Brain microvascular endothelial cell (primary cell): ENCODE measurements around the gene ZNF430.

Experiments used
- DNase-seq: peaks from one replicate; pipeline ENCODE4 v3.0.0-alpha.2; 2020
- H3K27ac ChIP-seq: fragments of 250-450 bp; sonication (Bioruptor Pico); 2 replicates; pipeline ENCODE4 v1.5.1; 2020; ENCODE audit warnings: mild to moderate bottlenecking, moderate library complexity
- H3K27me3 ChIP-seq: fragments of 250-450 bp; sonication (Bioruptor Pico); replicated peaks from 2 replicates; pipeline ENCODE4 v1.5.1; 2020; ENCODE audit warnings: mild to moderate bottlenecking
- H3K36me3 ChIP-seq: fragments of 250-450 bp; sonication (Bioruptor Pico); replicated peaks from 2 replicates; pipeline ENCODE4 v1.5.1; 2020; ENCODE audit warnings: mild to moderate bottlenecking
- H3K4me3 ChIP-seq: 2 replicates; pipeline ENCODE4 v1.5.1; 2011; ENCODE audit warnings: low read depth, mild to moderate bottlenecking, control low read depth, low read length, moderate library complexity
- in situ Hi-C: cut with HindIII; loops from 2 replicates; pipeline ENCODE4 v1.10.0; 2017; ENCODE audit warnings: low sequenced_read_pairs, low pct_ligation_motif_present
- TF ChIP-seq, protein P1 (sequence below): IDR thresholded peaks from 2 replicates; pipeline ENCODE4 v1.5.1; 2011; ENCODE audit warnings: low read depth, mild to moderate bottlenecking, moderate library complexity, low read length, control low read depth, inconsistent platforms; ENCODE audit errors: missing control alignments

Gene ZNF430

DNA sequence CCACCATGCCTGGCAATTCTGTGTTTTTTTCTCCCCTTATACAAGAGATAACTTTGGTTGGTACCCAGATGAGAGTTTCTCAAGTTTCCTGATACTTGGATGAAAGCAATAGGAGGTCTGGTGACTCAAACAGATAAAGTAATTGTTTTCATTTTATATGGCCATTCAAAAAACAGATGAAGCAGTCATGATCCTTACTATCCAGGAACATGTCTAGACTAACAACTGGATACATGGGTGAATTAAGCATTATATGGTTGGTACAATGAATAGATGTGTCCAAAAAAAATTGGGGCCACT lies 8.5 kb downstream of the ZNF430 start:
- Histone ChIP-seq H3K36me3 (peaks cover 8% of the 10 kb centered on the region), H3K4me3 (no peak overlapping the region), H3K27me3 (no peaks in the 10 kb centered on the region), H3K27ac (peak overlapping the region; percentile 48)
- TF ChIP-seq, protein P1, sequence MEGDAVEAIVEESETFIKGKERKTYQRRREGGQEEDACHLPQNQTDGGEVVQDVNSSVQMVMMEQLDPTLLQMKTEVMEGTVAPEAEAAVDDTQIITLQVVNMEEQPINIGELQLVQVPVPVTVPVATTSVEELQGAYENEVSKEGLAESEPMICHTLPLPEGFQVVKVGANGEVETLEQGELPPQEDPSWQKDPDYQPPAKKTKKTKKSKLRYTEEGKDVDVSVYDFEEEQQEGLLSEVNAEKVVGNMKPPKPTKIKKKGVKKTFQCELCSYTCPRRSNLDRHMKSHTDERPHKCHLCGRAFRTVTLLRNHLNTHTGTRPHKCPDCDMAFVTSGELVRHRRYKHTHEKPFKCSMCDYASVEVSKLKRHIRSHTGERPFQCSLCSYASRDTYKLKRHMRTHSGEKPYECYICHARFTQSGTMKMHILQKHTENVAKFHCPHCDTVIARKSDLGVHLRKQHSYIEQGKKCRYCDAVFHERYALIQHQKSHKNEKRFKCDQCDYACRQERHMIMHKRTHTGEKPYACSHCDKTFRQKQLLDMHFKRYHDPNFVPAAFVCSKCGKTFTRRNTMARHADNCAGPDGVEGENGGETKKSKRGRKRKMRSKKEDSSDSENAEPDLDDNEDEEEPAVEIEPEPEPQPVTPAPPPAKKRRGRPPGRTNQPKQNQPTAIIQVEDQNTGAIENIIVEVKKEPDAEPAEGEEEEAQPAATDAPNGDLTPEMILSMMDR, result no peak
- DNase-seq, result no peak
- in situ Hi-C loops, result no loop called here

DNA sequence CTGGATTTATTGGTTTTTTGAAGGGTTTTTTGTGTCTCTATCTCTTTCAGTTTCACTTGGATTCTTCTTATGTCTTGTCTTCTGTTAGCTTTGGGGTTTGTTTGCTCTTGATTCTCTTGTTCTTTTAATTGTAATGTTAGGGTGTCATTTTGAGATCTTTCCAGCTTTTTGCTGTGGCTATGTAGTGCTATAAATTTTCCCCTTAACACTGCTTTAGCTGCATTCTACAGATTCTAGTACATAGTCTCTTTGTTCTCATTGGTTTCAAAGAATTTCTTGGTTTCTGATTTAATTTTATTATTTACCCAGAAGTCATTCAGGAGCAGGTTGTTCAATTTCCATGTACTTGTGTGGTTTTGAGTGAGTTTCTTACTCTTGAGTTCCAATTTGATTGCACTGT lies 24.6 kb downstream of the ZNF430 start:
- no peak for DNase-seq
- H3K4me3 ChIP-seq, result no peak overlapping the region
- H3K36me3 ChIP-seq, result peaks cover 7% of the 10 kb centered on the region
- H3K27me3 ChIP-seq, result no peaks in the 10 kb centered on the region
- TF ChIP-seq, protein P1, result no peak
- in situ Hi-C loops, result no loop called here
- H3K27ac ChIP-seq, result no peak overlapping the region

DNA sequence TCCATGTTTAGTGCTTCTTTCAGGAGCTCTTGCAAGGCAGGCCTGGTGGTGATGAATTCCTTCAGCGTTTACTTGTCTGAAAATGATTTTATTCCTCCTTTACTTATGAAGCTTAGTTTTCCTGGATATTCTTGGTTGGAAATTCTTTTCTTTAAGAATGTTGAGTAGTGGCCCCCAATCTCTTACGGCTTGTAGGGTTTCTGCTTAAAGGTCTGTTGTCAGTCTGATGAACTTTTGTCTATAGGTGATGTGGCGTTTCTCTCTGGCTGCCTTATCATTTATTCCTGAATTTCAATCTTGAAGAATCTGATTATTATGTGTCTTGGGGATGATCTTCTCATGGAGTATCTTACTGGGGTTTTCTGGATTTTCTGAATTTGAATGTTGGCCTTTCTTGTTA lies 26.0 kb downstream of the ZNF430 start:
- Histone ChIP-seq H3K36me3 (peaks cover 7% of the 10 kb centered on the region), H3K27ac (no peak overlapping the region), H3K27me3 (no peaks in the 10 kb centered on the region), H3K4me3 (no peak overlapping the region)
- in situ Hi-C loops, result no loop called here
- TF ChIP-seq, protein P1, result no peak
- DNase-seq, result no peak

DNA sequence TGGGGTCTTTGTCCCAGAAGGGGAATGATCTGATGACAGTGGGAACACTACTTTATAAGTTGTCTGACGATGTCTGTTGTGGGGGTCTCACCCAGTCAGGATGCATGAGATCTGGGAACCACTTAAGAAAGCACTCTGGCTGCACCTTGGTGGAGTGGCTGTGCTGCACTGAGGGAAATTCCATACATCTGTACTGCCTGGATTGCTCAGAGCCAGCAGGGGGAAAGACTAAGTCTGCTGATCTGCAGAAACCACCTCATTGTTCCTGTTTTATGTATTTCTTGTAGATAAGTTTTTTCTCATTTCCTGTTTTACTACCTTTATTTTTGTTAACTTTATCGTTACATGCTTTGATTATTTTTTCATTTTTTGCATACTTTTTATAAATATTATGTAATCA lies 27.3 kb downstream of the ZNF430 start:
- TF ChIP-seq, protein P1, result no peak
- no peak for DNase-seq
- Histone ChIP-seq H3K36me3 (peaks cover 7% of the 10 kb centered on the region), H3K4me3 (no peak overlapping the region), H3K27me3 (no peaks in the 10 kb centered on the region), H3K27ac (no peak overlapping the region)
- in situ Hi-C loops, result no loop called here

GRCh38 chr19:21052902-21053301 lies 32.4 kb downstream of the ZNF430 start:
- TF ChIP-seq, protein P1, result no peak
- Histone ChIP-seq H3K36me3 (peaks cover 19% of the 10 kb centered on the region), H3K4me3 (no peak overlapping the region), H3K27me3 (no peaks in the 10 kb centered on the region), H3K27ac (no peak overlapping the region)
- DNase-seq, result no peak
- in situ Hi-C loops, result no loop called here

GRCh38 chr19:21065336-21065735 lies 44.9 kb downstream of the ZNF430 start:
- no peak for DNase-seq
- no peak overlapping the region for H3K27ac ChIP-seq
- TF ChIP-seq, protein P1, result no peak
- in situ Hi-C loops, result no loop called here
- H3K36me3 ChIP-seq, result peaks cover 2% of the 10 kb centered on the region
- no peak overlapping the region for H3K4me3 ChIP-seq
- H3K27me3 ChIP-seq, result no peaks in the 10 kb centered on the region
